ENCODE results near the gene PRKG1.

- TF ChIP-seq CTCF (conservative IDR thresholded peaks at IDR 0.05; ENCODE audit: low read length) (no peak), EZH2phosphoT487 (IDR thresholded peaks at IDR 0.05; ENCODE audit: borderline replicate concordance) (no peak)
Measured at GRCh38 chr10:51344371-51344770, 270.1 kb downstream of the PRKG1 start.

Measured in Loucy (cell line).